HEK293T (cell line): ENCODE data around the gene MIA2.

Experiments used
- FOXM1 ChIP-seq: fragments of 450-650 bp; IDR thresholded peaks from 2 replicates; pipeline ENCODE4 v1.6.1; 2017; ENCODE audit warnings: mild to moderate bottlenecking, borderline replicate concordance
- SUZ12 ChIP-seq: fragments of 450-650 bp; IDR thresholded peaks from 2 replicates; pipeline ENCODE4 v1.6.1; 2016; ENCODE audit warnings: mild to moderate bottlenecking

GRCh38 chr14:39369029-39369428, 135.3 kb downstream of the MIA2 start:
- TF ChIP-seq FOXM1 (no peak), SUZ12 (no peak)
